ENCODE measurements around the gene MRPL10.
"Not testable (repeated sequence)": the region's sequence is repeated elsewhere in the genome, so short reads cannot be mapped to it uniquely, and the experiment has no call there.

Gene MRPL10

DNA sequence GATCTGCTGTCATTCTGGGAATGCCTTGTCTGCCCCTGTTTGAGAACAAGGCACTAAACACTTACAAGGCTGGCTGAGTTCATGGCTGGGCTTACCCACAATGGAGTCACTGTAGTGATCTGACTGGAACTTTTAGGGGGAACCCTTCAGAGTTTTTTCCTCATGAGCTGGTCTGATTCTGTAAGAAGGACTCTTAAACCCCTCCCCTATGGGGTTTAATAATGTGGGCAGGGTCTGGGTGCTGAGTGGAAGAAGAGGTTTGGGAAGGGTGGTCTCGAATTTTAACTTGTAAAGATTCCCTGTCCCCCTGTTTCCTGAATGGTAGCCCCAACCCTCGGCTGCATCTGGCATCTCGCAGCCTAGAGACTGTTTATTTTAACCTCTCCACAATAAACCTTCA lies 40.3 kb downstream of the MRPL10 start:
- H3K36me3 Mint-ChIP-seq, result no peaks in the 10 kb centered on the region
- H3K9me3 Mint-ChIP-seq, result no peaks in the 10 kb centered on the region
- ATAC-seq (ENCODE audit: low read depth) (no peak), DNase-seq (ENCODE audit: low spot score in 2 of 2) (no peak)
- H3K4me1 Mint-ChIP-seq, result peaks cover 9% of the 10 kb centered on the region
- H3K27ac Mint-ChIP-seq, result no peak overlapping the region
- H3K4me3 Mint-ChIP-seq, result peak overlapping the region; percentile 69
- H3K27me3 Mint-ChIP-seq, result peaks cover 18% of the 10 kb centered on the region

DNA sequence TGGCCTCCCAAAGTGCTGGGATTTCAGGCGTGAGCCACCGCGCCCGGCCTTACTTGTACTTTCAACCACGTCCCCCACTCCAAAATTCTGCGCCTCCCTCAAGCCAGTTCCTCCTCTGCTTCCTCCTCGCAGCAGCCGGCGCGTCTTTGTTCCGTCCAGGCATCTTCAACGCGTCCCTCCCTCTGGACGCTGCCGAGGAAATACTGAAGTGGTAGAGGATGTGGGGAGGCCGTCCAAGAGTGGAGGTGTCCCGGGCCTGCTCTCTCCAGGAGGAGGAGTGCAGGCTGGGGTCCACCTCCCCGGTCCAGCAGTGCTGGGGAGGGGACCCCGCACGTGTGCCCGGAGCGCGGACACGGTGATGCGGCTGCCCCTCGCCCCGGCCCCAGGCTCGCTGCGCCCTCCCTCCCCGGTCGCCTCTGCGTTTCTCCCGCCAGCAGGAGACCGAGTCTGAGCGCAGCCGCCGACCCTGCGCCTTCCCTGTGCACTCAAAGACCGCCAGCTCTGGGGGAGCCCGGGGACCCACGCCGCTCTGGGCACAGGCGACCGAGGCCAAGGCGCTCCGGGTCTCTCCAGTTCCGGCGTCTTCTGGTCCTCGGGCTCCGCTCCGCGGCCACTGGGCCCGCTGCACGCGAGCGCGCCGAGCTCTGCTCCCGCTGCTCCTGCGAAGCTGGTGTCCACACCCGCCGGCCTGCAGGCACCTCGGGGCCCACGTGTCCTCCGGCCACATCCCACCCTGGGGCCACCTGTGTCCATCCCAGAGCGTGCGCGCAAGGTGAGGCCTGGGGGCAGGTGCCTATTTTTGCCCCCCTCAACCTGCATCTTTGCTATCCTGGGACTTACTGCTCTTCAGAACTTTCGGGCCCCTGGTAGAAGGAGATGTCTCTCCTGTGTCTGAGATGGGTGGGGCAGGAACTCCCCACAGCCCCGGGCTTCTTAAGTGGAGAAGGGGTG lies 41.5 kb downstream of the MRPL10 start:
- peak overlapping the region; percentile 69 for H3K4me3 Mint-ChIP-seq
- H3K4me1 Mint-ChIP-seq, result peaks cover 9% of the 10 kb centered on the region
- peak; percentile 18 to 51 for DNase-seq (ENCODE audit: low spot score in 2 of 2)
- H3K27ac Mint-ChIP-seq, result no peak overlapping the region
- peak; percentile 89 for ATAC-seq (ENCODE audit: low read depth)
- no peaks in the 10 kb centered on the region for H3K9me3 Mint-ChIP-seq
- H3K36me3 Mint-ChIP-seq, result no peaks in the 10 kb centered on the region
- peaks cover 16% of the 10 kb centered on the region for H3K27me3 Mint-ChIP-seq

DNA sequence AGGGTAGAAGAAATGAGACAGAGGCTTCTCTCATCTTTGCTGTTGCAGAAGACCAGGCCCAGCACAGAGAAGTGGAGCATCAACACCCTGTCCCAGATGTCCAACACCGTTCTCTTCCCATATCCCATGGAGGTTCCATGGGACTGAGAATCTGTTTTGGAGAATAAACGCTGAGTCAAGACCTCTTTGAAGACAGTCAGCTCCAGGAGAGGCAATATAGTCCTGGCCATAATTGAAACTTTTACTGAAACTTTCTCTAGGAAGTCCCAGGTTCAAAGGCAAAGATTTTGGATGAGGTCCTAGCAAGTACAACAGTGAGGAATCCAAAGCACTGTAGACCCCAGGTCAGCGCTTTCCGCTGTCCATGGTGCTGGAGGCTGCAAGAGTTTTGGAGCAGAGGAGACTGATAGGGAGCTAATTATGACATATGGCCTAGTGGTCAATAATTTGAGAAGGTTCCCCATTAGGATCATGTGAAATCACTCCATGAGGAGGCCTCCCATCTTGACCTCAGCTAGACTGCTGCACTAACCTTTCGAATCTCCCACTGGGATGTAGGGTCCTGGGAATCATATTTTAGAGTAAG lies 45.7 kb downstream of the MRPL10 start:
- Mint-ChIP-seq H3K9me3 (no peaks in the 10 kb centered on the region), H3K27me3 (peaks cover 18% of the 10 kb centered on the region), H3K27ac (no peak overlapping the region), H3K4me1 (peaks cover 9% of the 10 kb centered on the region), H3K4me3 (no peak overlapping the region), H3K36me3 (no peaks in the 10 kb centered on the region)
- ATAC-seq (ENCODE audit: low read depth) (no peak), DNase-seq (ENCODE audit: low spot score in 2 of 2) (no peak)

DNA sequence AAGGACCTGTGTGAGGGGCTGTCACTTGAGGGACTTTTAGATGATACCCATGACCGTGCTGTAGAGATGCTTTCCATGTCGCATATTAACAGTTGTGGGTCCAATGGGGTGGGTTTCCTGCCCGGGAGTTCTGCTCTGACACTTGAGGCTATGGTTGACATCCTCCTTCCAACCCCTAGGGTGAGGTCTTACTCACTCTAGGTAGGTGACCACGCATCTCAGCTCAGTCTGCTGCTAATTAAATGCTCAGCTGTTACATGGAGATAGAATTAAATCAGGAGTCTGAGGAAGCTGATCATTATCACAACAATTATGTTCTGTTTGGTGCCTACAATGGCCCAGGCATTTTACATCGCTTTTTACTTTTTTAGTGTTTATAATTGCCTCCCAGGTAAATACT lies 49.9 kb downstream of the MRPL10 start:
- peaks cover 22% of the 10 kb centered on the region for H3K27me3 Mint-ChIP-seq
- H3K36me3 Mint-ChIP-seq, result no peaks in the 10 kb centered on the region
- DNase-seq (ENCODE audit: low spot score in 2 of 2) (no peak), ATAC-seq (ENCODE audit: low read depth) (no peak)
- H3K4me1 Mint-ChIP-seq, result no peaks in the 10 kb centered on the region
- H3K9me3 Mint-ChIP-seq, result no peaks in the 10 kb centered on the region
- no peak overlapping the region for H3K4me3 Mint-ChIP-seq
- H3K27ac Mint-ChIP-seq, result no peak overlapping the region

DNA sequence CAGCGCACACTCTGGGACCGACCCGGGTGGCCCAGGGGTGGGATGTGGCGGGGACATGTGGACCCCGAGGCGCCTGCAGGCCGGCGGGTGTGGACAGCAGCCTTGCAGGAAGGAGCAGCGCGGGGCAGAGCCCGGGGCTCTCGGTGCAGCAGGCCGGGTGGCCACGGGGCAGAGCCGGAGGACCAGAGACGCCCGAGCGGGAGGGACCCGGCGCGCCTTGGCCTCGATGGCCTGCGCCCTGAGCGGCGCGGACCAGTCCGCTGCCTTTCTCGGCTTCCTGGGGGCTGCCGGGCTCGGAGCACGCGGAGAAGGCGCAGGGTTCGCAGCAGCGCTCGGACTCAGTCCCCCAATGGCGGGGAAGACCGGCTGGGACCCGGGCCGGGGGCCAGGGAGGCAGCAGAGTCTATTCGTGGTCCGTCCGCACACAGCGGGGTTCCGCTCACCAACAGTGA lies 53.1 kb downstream of the MRPL10 start:
- H3K4me1 Mint-ChIP-seq, result no peaks in the 10 kb centered on the region
- peaks cover 30% of the 10 kb centered on the region for H3K27me3 Mint-ChIP-seq
- no peaks in the 10 kb centered on the region for H3K9me3 Mint-ChIP-seq
- no peaks in the 10 kb centered on the region for H3K36me3 Mint-ChIP-seq
- no peak overlapping the region for H3K4me3 Mint-ChIP-seq
- no peak for ATAC-seq (ENCODE audit: low read depth)
- DNase-seq (ENCODE audit: low spot score in 2 of 2), result no peak
- no peak overlapping the region for H3K27ac Mint-ChIP-seq

DNA sequence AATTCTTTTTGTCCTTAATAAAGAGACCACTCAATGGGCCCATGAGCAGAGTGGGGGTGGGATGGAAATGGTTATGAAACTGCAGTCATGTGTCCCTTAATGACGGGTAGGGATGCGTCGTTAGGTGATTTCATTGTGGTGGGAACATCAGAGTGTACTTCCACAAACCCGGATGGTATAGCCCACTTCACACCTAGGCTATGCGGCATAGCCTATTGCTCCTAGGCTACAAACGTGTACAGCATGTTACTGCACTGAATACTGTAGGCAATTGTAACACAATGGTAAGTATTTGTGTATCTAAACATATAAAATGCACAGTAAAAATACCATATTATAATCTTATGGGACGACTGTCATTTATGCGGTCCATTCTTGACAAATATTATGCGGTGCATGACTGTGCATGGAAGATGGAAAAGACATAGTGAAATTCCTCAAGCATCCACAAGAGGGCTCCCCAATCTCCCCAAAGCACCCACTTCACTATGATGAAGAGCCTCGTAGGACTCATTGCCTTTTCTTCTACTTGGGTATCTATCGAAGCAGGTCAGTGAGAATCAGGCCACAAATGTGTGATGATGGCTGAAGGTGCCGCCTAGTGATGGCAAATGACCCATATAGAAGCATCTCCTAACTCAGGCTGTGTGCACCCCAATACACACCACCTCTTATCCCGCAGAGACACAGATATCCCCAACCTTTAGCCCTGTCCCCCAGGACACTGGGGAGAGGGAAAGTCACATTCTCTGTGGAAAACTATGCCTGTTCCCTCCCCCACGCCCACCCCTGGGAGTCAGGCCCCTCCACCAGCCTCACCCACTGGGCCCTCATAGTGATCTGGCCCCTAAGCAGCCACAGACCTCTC lies 54.8 kb downstream of the MRPL10 start:
- no peaks in the 10 kb centered on the region for H3K4me1 Mint-ChIP-seq
- H3K27ac Mint-ChIP-seq, result no peak overlapping the region
- no peaks in the 10 kb centered on the region for H3K9me3 Mint-ChIP-seq
- peak; percentile 39 to 42 for DNase-seq (ENCODE audit: low spot score in 2 of 2)
- H3K4me3 Mint-ChIP-seq, result no peak overlapping the region
- peak; percentile 91 for ATAC-seq (ENCODE audit: low read depth)
- peaks cover 26% of the 10 kb centered on the region for H3K27me3 Mint-ChIP-seq
- no peaks in the 10 kb centered on the region for H3K36me3 Mint-ChIP-seq

DNA sequence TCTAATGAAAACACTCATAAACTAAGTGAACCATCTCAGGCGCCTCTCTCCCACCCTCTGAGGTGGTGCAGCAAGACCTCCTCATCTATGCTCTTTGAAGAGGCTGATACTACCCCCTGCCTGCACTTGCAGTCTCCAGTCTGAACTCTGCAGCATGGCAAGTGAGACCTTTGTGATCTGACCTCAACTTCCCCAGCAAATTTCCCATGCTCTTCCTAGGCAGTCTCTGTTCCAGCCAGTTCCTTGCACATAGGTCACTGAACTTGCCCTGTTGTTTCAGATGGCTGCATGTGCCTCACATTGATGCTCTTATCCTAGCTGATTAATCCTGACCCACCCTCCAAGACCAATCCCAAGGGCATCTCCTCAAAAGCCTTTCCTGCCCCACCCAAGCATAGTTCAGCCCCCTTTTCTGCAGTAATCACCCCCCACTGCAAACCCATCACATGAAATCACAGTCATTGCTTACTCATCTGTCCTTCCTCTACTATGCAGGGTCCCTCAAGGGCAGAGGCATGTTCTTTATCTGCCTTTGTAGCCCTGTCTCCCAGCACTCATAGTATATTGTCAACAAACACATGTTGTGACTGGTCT lies 56.3 kb downstream of the MRPL10 start:
- Mint-ChIP-seq H3K4me3 (no peak overlapping the region), H3K27ac (no peak overlapping the region), H3K27me3 (peaks cover 23% of the 10 kb centered on the region), H3K4me1 (no peaks in the 10 kb centered on the region), H3K9me3 (peaks cover 3% of the 10 kb centered on the region), H3K36me3 (peaks cover 2% of the 10 kb centered on the region)
- ATAC-seq (ENCODE audit: low read depth), result no peak
- no peak for DNase-seq (ENCODE audit: low spot score in 2 of 2)

DNA sequence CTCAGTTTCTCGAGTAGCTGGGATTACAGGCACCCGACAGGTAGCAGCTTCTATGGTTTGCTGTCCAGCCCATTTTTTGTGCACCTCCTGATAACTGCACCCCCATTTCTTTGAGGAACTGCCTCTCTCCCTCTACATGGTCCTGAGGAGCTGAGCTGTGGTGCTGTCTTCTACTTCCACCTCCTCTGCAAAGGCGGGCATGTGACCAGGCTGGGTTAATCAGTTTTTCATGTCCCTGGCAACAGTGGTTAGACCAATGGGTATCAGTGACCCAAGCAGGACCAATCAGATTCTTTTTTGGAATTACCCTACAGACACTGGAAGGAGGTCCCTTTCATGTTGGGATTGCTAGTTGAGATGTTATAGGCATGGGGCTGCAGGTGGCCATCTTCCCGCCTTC lies 57.0 kb downstream of the MRPL10 start:
- no peak for ATAC-seq (ENCODE audit: low read depth)
- Mint-ChIP-seq H3K27me3 (peaks cover 26% of the 10 kb centered on the region), H3K27ac (no peak overlapping the region), H3K9me3 (peaks cover 4% of the 10 kb centered on the region), H3K36me3 (peaks cover 2% of the 10 kb centered on the region), H3K4me1 (no peaks in the 10 kb centered on the region), H3K4me3 (no peak overlapping the region)
- no peak for DNase-seq (ENCODE audit: low spot score in 2 of 2)

DNA sequence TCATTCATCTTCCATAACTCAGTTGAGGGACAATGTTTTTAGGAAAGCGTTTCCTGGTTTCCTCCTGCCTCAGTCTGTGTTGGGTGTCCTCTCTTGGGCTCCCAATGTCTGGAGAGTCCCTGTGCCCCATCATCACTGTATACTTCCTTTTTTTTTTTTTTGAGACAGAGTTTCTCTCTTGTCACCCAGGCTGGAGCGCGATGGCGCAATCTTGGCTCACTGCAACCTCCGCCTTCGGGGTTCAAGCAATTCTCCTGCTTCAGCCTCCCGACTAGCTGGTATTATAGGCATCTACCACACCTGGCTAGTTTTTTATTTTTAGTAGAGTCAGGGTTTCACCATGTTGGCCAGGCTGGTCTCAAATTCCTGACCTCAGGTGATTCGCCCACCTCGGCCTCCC lies 57.7 kb downstream of the MRPL10 start:
- not testable (repeated sequence) for H3K9me3 Mint-ChIP-seq; H3K27ac Mint-ChIP-seq; H3K36me3 Mint-ChIP-seq; H3K4me1 Mint-ChIP-seq; H3K4me3 Mint-ChIP-seq; DNase-seq (ENCODE audit: low spot score in 2 of 2); ATAC-seq (ENCODE audit: low read depth)
- peaks cover 29% of the 10 kb centered on the region for H3K27me3 Mint-ChIP-seq
